SU-DHL-6 (cell line): Measurements from ENCODE around the gene BCL6.

Experiments
- H2AFZ ChIP-seq: fragments of 200-600 bp; sonication (generic); 2 replicates; pipeline ENCODE4 v1.6.1; 2014; ENCODE audit warnings: low read depth, mild to moderate bottlenecking, moderate library complexity, mixed read lengths, antibody characterized with exemption, low read length; ENCODE audit not compliant: severe bottlenecking
- H3F3A ChIP-seq: fragments of 200-600 bp; shearing (Covaris generic); 2 replicates; pipeline ENCODE4 v1.6.0; 2016; ENCODE audit warnings: antibody characterized with exemption, mild to moderate bottlenecking; ENCODE audit not compliant: insufficient read depth
- H3K27ac ChIP-seq: fragments of 200-600 bp; sonication (generic); 2 replicates; pipeline ENCODE4 v1.5.1; 2016; ENCODE audit warnings: low read depth, mild to moderate bottlenecking, low read length, moderate library complexity, mixed read lengths
- H3K27me3 ChIP-seq: fragments of 200-600 bp; sonication (generic), shearing (Covaris generic); 2 replicates; pipeline ENCODE4 v1.6.0; 2014; ENCODE audit warnings: mild to moderate bottlenecking, low read length
- H3K36me3 ChIP-seq: fragments of 200-600 bp; sonication (generic); 2 replicates; pipeline ENCODE4 v1.6.1; 2014; ENCODE audit warnings: mild to moderate bottlenecking, low read length, mixed read lengths
- H3K4me2 ChIP-seq: fragments of 300-600, 200-600 bp; shearing (Covaris generic), sonication (generic); 2 replicates; pipeline ENCODE4 v1.6.0; 2014; ENCODE audit warnings: low read length, low read depth, mild to moderate bottlenecking; ENCODE audit not compliant: poor library complexity, severe bottlenecking
- H3K4me3 ChIP-seq: fragments of 200-600 bp; sonication (generic); 2 replicates; pipeline ENCODE4 v1.5.1; 2014; ENCODE audit warnings: antibody characterized with exemption, low read length, mild to moderate bottlenecking, mixed read lengths; ENCODE audit not compliant: insufficient read depth, poor library complexity, severe bottlenecking
- H3K79me2 ChIP-seq: fragments of 200-600 bp; sonication (generic); 2 replicates; pipeline ENCODE4 v1.6.1; 2014; ENCODE audit warnings: mild to moderate bottlenecking, low read length, moderate library complexity; ENCODE audit not compliant: insufficient read depth
- H3K9ac ChIP-seq: fragments of 200-600 bp; sonication (generic); 2 replicates; pipeline ENCODE4 v1.7.0; 2014; ENCODE audit warnings: mild to moderate bottlenecking, low read length
- H3K9me2 ChIP-seq: fragments of 200-600 bp; sonication (generic); replicated peaks from 2 replicates; pipeline ENCODE4 v1.6.1; 2014; ENCODE audit warnings: low read length; ENCODE audit not compliant: insufficient read depth
- H3K9me3 ChIP-seq: fragments of 200-600 bp; sonication (generic); 2 replicates; pipeline ENCODE4 v1.6.1; 2014; ENCODE audit warnings: low read length, mixed read lengths; ENCODE audit not compliant: insufficient read depth
- H4K20me1 ChIP-seq: fragments of 200-600 bp; sonication (generic); 2 replicates; pipeline ENCODE4 v1.6.1; 2014; ENCODE audit warnings: low read depth, mild to moderate bottlenecking, antibody characterized with exemption, low read length, moderate library complexity, mixed read lengths
- CTCF ChIP-seq: fragments of 200-600 bp; sonication (generic); IDR thresholded peaks from one replicate; pipeline ENCODE4 v1.5.1; 2017; ENCODE audit warnings: antibody characterized with exemption, mild to moderate bottlenecking, low read length, moderate library complexity; ENCODE audit not compliant: insufficient read depth, poor library complexity, severe bottlenecking
- EZH2phosphoT487 ChIP-seq: fragments of 200-600 bp; sonication (generic), shearing (Covaris generic); conservative IDR thresholded peaks from 2 replicates; pipeline ENCODE4 v1.6.1; 2018; ENCODE audit warnings: mild to moderate bottlenecking, antibody characterized with exemption, low read length, moderate library complexity, mixed read lengths

BCL6 gene

GRCh38 chr3:187677604-187678003, 67.7 kb downstream of the BCL6 start:
- no peaks in the 10 kb centered on the region for H3K9me2 ChIP-seq
- H4K20me1 ChIP-seq = no peaks in the 10 kb centered on the region
- no peaks in the 10 kb centered on the region for H3K36me3 ChIP-seq
- no peaks in the 10 kb centered on the region for H3F3A ChIP-seq
- no peak overlapping the region for H2AFZ ChIP-seq
- H3K27me3 ChIP-seq = no peaks in the 10 kb centered on the region
- H3K9ac ChIP-seq = no peak overlapping the region
- no peaks in the 10 kb centered on the region for H3K79me2 ChIP-seq
- no peak overlapping the region for H3K27ac ChIP-seq
- no peak overlapping the region for H3K4me2 ChIP-seq
- H3K4me3 ChIP-seq = no peak overlapping the region
- no peaks in the 10 kb centered on the region for H3K9me3 ChIP-seq
- TF ChIP-seq CTCF (no peak), EZH2phosphoT487 (no peak)

GRCh38 chr3:187673012-187673411, 72.3 kb downstream of the BCL6 start:
- no peak overlapping the region for H2AFZ ChIP-seq
- TF ChIP-seq CTCF (no peak), EZH2phosphoT487 (no peak)
- H3K79me2 ChIP-seq = no peaks in the 10 kb centered on the region
- no peak overlapping the region for H3K27ac ChIP-seq
- no peaks in the 10 kb centered on the region for H3K9me3 ChIP-seq
- H3K4me2 ChIP-seq = no peak overlapping the region
- no peak overlapping the region for H3K9ac ChIP-seq
- H3K4me3 ChIP-seq = no peak overlapping the region
- H3F3A ChIP-seq = no peaks in the 10 kb centered on the region
- no peaks in the 10 kb centered on the region for H3K9me2 ChIP-seq
- no peaks in the 10 kb centered on the region for H3K36me3 ChIP-seq
- H3K27me3 ChIP-seq = no peaks in the 10 kb centered on the region
- H4K20me1 ChIP-seq = no peaks in the 10 kb centered on the region
